Esophagus muscularis mucosa (tissue), 4 donors: Measurements from ENCODE around the gene FIGLA. TPM values are rescaled to one million over a fixed set of nuclear protein-coding genes. Genes with fewer than 3 reads are reported as not detected.

ENCODE experiments used
- DNase-seq: peaks from one replicate; pipeline ENCODE4 v3.0.0-alpha.2; 2017; ENCODE audit errors: extremely low spot score
- H3K27ac ChIP-seq, 4 donors: fragments of 200-600 bp; sonication (generic); replicated peaks in 1 of 4; 1 replicate in 3 of 4; 2 replicates in 1 of 4; pipeline ENCODE4 v1.5.1; 2016 to 2019; ENCODE audit warnings: mild to moderate bottlenecking in 1 of 4
- H3K27me3 ChIP-seq, 4 donors: fragments of 200-600 bp; sonication (generic); one replicate each; pipeline versions ENCODE4 v1.5.1 to v1.6.0; 2016 to 2019
- H3K36me3 ChIP-seq, 4 donors: fragments of 200-600 bp; sonication (generic); one replicate each; pipeline ENCODE4 v1.5.1; 2016 to 2019
- H3K4me1 ChIP-seq, 4 donors: fragments of 200-600 bp; sonication (generic); one replicate each; pipeline ENCODE4 v1.5.1; 2016 to 2019
- H3K4me3 ChIP-seq, 4 donors: fragments of 200-600 bp; sonication (generic); 1 replicate in 2 of 4; 2 replicates in 2 of 4; pipeline ENCODE4 v1.5.1; 2016 to 2019; ENCODE audit warnings: mild to moderate bottlenecking in 4 of 4, moderate library complexity in 1 of 4
- H3K9me3 ChIP-seq, 4 donors: fragments of 200-600 bp; sonication (generic); 1 replicate in 3 of 4; 2 replicates in 1 of 4; pipeline ENCODE4 v1.5.1; 2016 to 2019
- CTCF ChIP-seq, 3 experiments: fragments of 200-600 bp in 2 of 3; fragments of 450-650 bp in 1 of 3; sonication (generic) in 2 of 3; IDR thresholded peaks; one replicate each; pipeline ENCODE4 v1.5.1; 2017 to 2019; ENCODE audit warnings: antibody characterized with exemption in 3 of 3, mild to moderate bottlenecking in 2 of 3, moderate library complexity in 1 of 3
- EP300 ChIP-seq: sonication (generic); formaldehyde crosslinking; IDR thresholded peaks from one replicate; pipeline ENCODE4 v1.6.1; 2017; ENCODE audit warnings: antibody characterized with exemption
- POLR2A ChIP-seq: fragments of 450-650 bp; IDR thresholded peaks from one replicate; pipeline ENCODE4 v1.6.1; 2017; ENCODE audit warnings: antibody characterized with exemption, moderate library complexity, mild to moderate bottlenecking, low read depth
- POLR2AphosphoS5 ChIP-seq, 2 donors: sonication (generic); formaldehyde crosslinking; IDR thresholded peaks; one replicate each; pipeline ENCODE4 v1.6.1; 2017; ENCODE audit warnings: antibody characterized with exemption in 2 of 2
- WGBS: methylation state at CpG from one replicate; pipeline ENCODE4 v1.1.5; 2018; 5-methylcytosine and 5-hydroxymethylcytosine counted together
- intact Hi-C: fragments of 100-400 bp; cut with DNase I; formaldehyde crosslinking; loops from one replicate; pipeline ENCODE4 v1.15.1; 2023
- total RNA-seq, 4 donors: library from RNA; depleted of rRNA; stranded (reverse); fragments of >200 nt; gene quantifications; one replicate each; pipeline versions ENCODE4 v1.1.0 to v1.2.1, GENCODE V29; 2016

Gene FIGLA
- total RNA-seq, 4 donors from 2014 or later: not detected

- WGBS: 77% methylated on average over 5 of the region's 5 CpGs
- peaks cover 0 to 26% (median 0%) of the 10 kb centered on the region in 4 donors for H3K27me3 ChIP-seq
- no peaks in the 10 kb centered on the region for H3K36me3 ChIP-seq
- TF ChIP-seq CTCF (IDR thresholded peaks at IDR 0.05): no peak
- no peak for TF ChIP-seq POLR2A
- no peak for TF ChIP-seq POLR2AphosphoS5 (IDR thresholded peaks at IDR 0.05)
- no peak for TF ChIP-seq EP300
- no peak overlapping the region for H3K4me3 ChIP-seq
- no peak overlapping the region for H3K27ac ChIP-seq
- no peaks in the 10 kb centered on the region for H3K4me1 ChIP-seq
- intact Hi-C loops: no loop called here
- H3K9me3 ChIP-seq: no peaks in the 10 kb centered on the region
- no peak for DNase-seq
Measured at GRCh38 chr2:70816726-70817125, 26.3 kb upstream of the FIGLA start.

- H3K27me3 ChIP-seq: peaks cover 0 to 8% (median 0%) of the 10 kb centered on the region in 4 donors
- intact Hi-C loops: no loop called here
- no peaks in the 10 kb centered on the region for H3K9me3 ChIP-seq
- H3K36me3 ChIP-seq: no peaks in the 10 kb centered on the region
- no peak for DNase-seq
- H3K4me1 ChIP-seq: no peaks in the 10 kb centered on the region
- no peak overlapping the region for H3K4me3 ChIP-seq
- no peak overlapping the region for H3K27ac ChIP-seq
- WGBS: 88% methylated on average over 12 of the region's 12 CpGs
- TF ChIP-seq CTCF (IDR thresholded peaks at IDR 0.05) (no peak), POLR2A (no peak), POLR2AphosphoS5 (IDR thresholded peaks at IDR 0.05) (no peak), EP300 (no peak)
Measured at GRCh38 chr2:70808983-70809958, 18.8 kb upstream of the FIGLA start.

- no peaks in the 10 kb centered on the region for H3K4me1 ChIP-seq
- H3K27ac ChIP-seq: no peak overlapping the region
- TF ChIP-seq POLR2AphosphoS5 (IDR thresholded peaks at IDR 0.05): no peak
- TF ChIP-seq EP300: no peak
- no peak for TF ChIP-seq POLR2A
- no peak for TF ChIP-seq CTCF (IDR thresholded peaks at IDR 0.05)
- H3K27me3 ChIP-seq: peaks cover 0 to 8% (median 0%) of the 10 kb centered on the region in 4 donors
- intact Hi-C loops: no loop called here
- no peak overlapping the region for H3K4me3 ChIP-seq
- H3K9me3 ChIP-seq: no peaks in the 10 kb centered on the region
- DNase-seq: no peak
- WGBS: 89% methylated on average over 4 of the region's 4 CpGs
- no peaks in the 10 kb centered on the region for H3K36me3 ChIP-seq
Measured at GRCh38 chr2:70807828-70808118, 17.3 kb upstream of the FIGLA start.

- WGBS: 79% methylated on average over 6 of the region's 6 CpGs
- TF ChIP-seq POLR2AphosphoS5 (IDR thresholded peaks at IDR 0.05) (no peak), CTCF (IDR thresholded peaks at IDR 0.05) (no peak), EP300 (no peak), POLR2A (no peak)
- no peaks in the 10 kb centered on the region for H3K4me1 ChIP-seq
- no peaks in the 10 kb centered on the region for H3K36me3 ChIP-seq
- intact Hi-C loops: no loop called here
- no peaks in the 10 kb centered on the region for H3K9me3 ChIP-seq
- peaks cover 0 to 8% (median 0%) of the 10 kb centered on the region in 4 donors for H3K27me3 ChIP-seq
- DNase-seq: no peak
- H3K4me3 ChIP-seq: no peak overlapping the region
- no peak overlapping the region for H3K27ac ChIP-seq
Measured at GRCh38 chr2:70807102-70807827, 16.8 kb upstream of the FIGLA start.
